H9 (cell line): Measurements from ENCODE around the gene TCERG1L. TPM values are rescaled to one million over a fixed set of nuclear protein-coding genes. Genes with fewer than 3 reads are reported as not detected.

ENCODE experiments used
- DNase-seq: peaks from one replicate; pipeline ENCODE4 v3.0.0-alpha.2; 2017
- H2AFZ ChIP-seq: one replicate; pipeline ENCODE4 v1.6.1; 2013; ENCODE audit warnings: mild to moderate bottlenecking, low read length, control low read depth, moderate library complexity
- H2AK5ac ChIP-seq: 2 replicates; pipeline ENCODE4 v1.6.1; 2013; ENCODE audit warnings: low read length, control low read depth, mixed read lengths; ENCODE audit not compliant: insufficient read length
- H2BK120ac ChIP-seq: one replicate; pipeline ENCODE4 v1.6.1; 2013; ENCODE audit warnings: low read depth, mild to moderate bottlenecking, low read length, control low read depth, inconsistent platforms; ENCODE audit not compliant: poor library complexity, severe bottlenecking
- H2BK12ac ChIP-seq: 2 replicates; pipeline ENCODE4 v1.6.1; 2013; ENCODE audit warnings: low read length, control low read depth, mixed read lengths, low read depth; ENCODE audit not compliant: insufficient read length
- H2BK15ac ChIP-seq: 2 replicates; pipeline ENCODE4 v1.6.1; 2013; ENCODE audit warnings: low read depth, low read length, control low read depth
- H2BK20ac ChIP-seq: one replicate; pipeline ENCODE4 v1.6.1; 2013; ENCODE audit warnings: low read depth, mild to moderate bottlenecking, low read length, control low read depth, inconsistent platforms; ENCODE audit not compliant: poor library complexity, severe bottlenecking
- H2BK5ac ChIP-seq: 2 replicates; pipeline ENCODE4 v1.6.1; 2013; ENCODE audit warnings: low read length, control low read depth, mixed read lengths; ENCODE audit not compliant: insufficient read length
- H3K14ac ChIP-seq: 2 replicates; pipeline ENCODE4 v1.6.1; 2013; ENCODE audit warnings: low read length, control low read depth; ENCODE audit not compliant: insufficient read depth
- H3K18ac ChIP-seq: 2 replicates; pipeline ENCODE4 v1.6.1; 2013; ENCODE audit warnings: low read depth, mild to moderate bottlenecking, mixed read lengths, low read length, control low read depth; ENCODE audit not compliant: insufficient read length
- H3K23ac ChIP-seq: 2 replicates; pipeline ENCODE4 v1.6.1; 2013; ENCODE audit warnings: low read length, control low read depth, mixed read lengths, low read depth; ENCODE audit not compliant: insufficient read length
- H3K23me2 ChIP-seq: 2 replicates; pipeline ENCODE4 v1.6.1; 2013; ENCODE audit warnings: low read depth, mild to moderate bottlenecking, mixed read lengths, low read length, control low read depth; ENCODE audit not compliant: insufficient read length, poor library complexity, severe bottlenecking
- H3K27ac ChIP-seq: 2 replicates; pipeline ENCODE4 v1.5.1; 2013; ENCODE audit warnings: low read length, control low read depth, mixed read lengths, low read depth; ENCODE audit not compliant: insufficient read length
- H3K27me3 ChIP-seq: 2 replicates; pipeline ENCODE4 v1.6.1; 2013; ENCODE audit warnings: low read length, control low read depth, inconsistent platforms; ENCODE audit not compliant: insufficient read depth
- H3K4ac ChIP-seq: 2 replicates; pipeline ENCODE4 v1.6.1; 2013; ENCODE audit warnings: low read depth, mild to moderate bottlenecking, control low read depth, inconsistent platforms, low read length, moderate library complexity
- H3K4me1 ChIP-seq: 2 replicates; pipeline ENCODE4 v1.6.1; 2013; ENCODE audit warnings: low read length, control low read depth, inconsistent platforms; ENCODE audit not compliant: insufficient read depth
- H3K4me2 ChIP-seq: 2 replicates; pipeline ENCODE4 v1.6.1; 2013; ENCODE audit warnings: low read length, control low read depth, mixed read lengths; ENCODE audit not compliant: insufficient read length, insufficient read depth
- H3K56ac ChIP-seq: 2 replicates; pipeline ENCODE4 v1.6.1; 2013; ENCODE audit warnings: low read depth, mild to moderate bottlenecking, mixed read lengths, low read length, control low read depth; ENCODE audit not compliant: insufficient read length
- H3K79me1 ChIP-seq: 2 replicates; pipeline ENCODE4 v1.6.1; 2013; ENCODE audit warnings: low read depth, mild to moderate bottlenecking, moderate library complexity, low read length, control low read depth, inconsistent platforms; ENCODE audit not compliant: insufficient read depth, poor library complexity, severe bottlenecking
- H3K79me2 ChIP-seq: 2 replicates; pipeline ENCODE4 v1.6.1; 2013; ENCODE audit warnings: low read length, control low read depth, inconsistent platforms; ENCODE audit not compliant: insufficient read depth
- H3K9ac ChIP-seq: 2 replicates; pipeline ENCODE4 v1.6.1; 2013; ENCODE audit warnings: low read length, control low read depth, mixed read lengths; ENCODE audit not compliant: insufficient read length; ENCODE audit errors: extremely low read depth
- H3K9me3 ChIP-seq: one replicate; pipeline ENCODE4 v1.6.1; 2013; ENCODE audit warnings: low read depth, low read length, inconsistent platforms; ENCODE audit not compliant: control insufficient read depth
- H3T11ph ChIP-seq: one replicate; pipeline ENCODE4 v1.6.1; 2013; ENCODE audit warnings: mild to moderate bottlenecking, low read length, control low read depth, inconsistent platforms
- H4K20me1 ChIP-seq: one replicate; pipeline ENCODE4 v1.6.1; 2013; ENCODE audit not compliant: control insufficient read depth, insufficient read length, insufficient read depth
- H4K5ac ChIP-seq: 2 replicates; pipeline ENCODE4 v1.6.1; 2013; ENCODE audit warnings: low read depth, mild to moderate bottlenecking, mixed read lengths, low read length, control low read depth; ENCODE audit not compliant: insufficient read length
- H4K8ac ChIP-seq: replicated peaks from 2 replicates; pipeline ENCODE4 v1.6.1; 2013; ENCODE audit warnings: low read length, control low read depth, mixed read lengths, low read depth; ENCODE audit not compliant: insufficient read length
- H4K91ac ChIP-seq: 2 replicates; pipeline ENCODE4 v1.6.1; 2013; ENCODE audit warnings: low read depth, mild to moderate bottlenecking, moderate library complexity, mixed read lengths, low read length, control low read depth; ENCODE audit not compliant: insufficient read length
- H3K27ac Mint-ChIP-seq, 3 experiments: 2 replicates in 2 of 3; 3 replicates in 1 of 3; pipeline ENCODE4 v1.8.0; 2020 to 2021; ENCODE audit warnings: mixed read lengths in 3 of 3, mild to moderate bottlenecking in 1 of 3, moderate library complexity in 1 of 3
- H3K27me3 Mint-ChIP-seq: 2 replicates; pipeline ENCODE4 v1.8.0; 2021; ENCODE audit warnings: low read depth, mild to moderate bottlenecking, moderate library complexity, mixed read lengths
- H3K36me3 Mint-ChIP-seq, 3 experiments: 2 replicates in 2 of 3; 3 replicates in 1 of 3; pipeline ENCODE4 v1.8.0; 2020 to 2021; ENCODE audit warnings: low read depth in 3 of 3, mixed read lengths in 3 of 3; ENCODE audit not compliant: insufficient read depth in 1 of 3
- H3K4me1 Mint-ChIP-seq, 2 experiments: 2 replicates each; pipeline ENCODE4 v1.8.0; 2020; ENCODE audit warnings: mixed read lengths in 2 of 2
- H3K4me3 Mint-ChIP-seq, 2 experiments: 2 replicates in 1 of 2; 3 replicates in 1 of 2; pipeline ENCODE4 v1.8.0; 2020 to 2021; ENCODE audit warnings: mild to moderate bottlenecking in 2 of 2, mixed read lengths in 2 of 2, moderate library complexity in 1 of 2
- H3K9me3 Mint-ChIP-seq, 2 experiments: 2 replicates in 1 of 2; 3 replicates in 1 of 2; pipeline ENCODE4 v1.8.0; 2020; ENCODE audit warnings: mild to moderate bottlenecking in 2 of 2, mixed read lengths in 2 of 2, moderate library complexity in 1 of 2
- CTCF ChIP-seq: fragments of 200-600 bp; sonication (generic); conservative IDR thresholded peaks from 3 replicates; pipeline ENCODE4 v1.8.0; 2021; ENCODE audit warnings: antibody characterized with exemption, mild to moderate bottlenecking
- WGBS: extraction: QIAGEN DNeasy Blood & Tissue Kit; methylation state at CpG from one replicate; pipeline ENCODE4 v1.1.7; 2013; ENCODE audit warnings: missing lambda C conversion rate, low lambda C conversion rate, mixed read lengths; ENCODE audit not compliant: insufficient read length; ENCODE audit errors: extremely low coverage; 5-methylcytosine and 5-hydroxymethylcytosine counted together
- total RNA-seq: library from RNA; stranded (reverse); gene quantifications from 2 replicates; pipeline ENCODE4 v1.2.1, GENCODE V29; 2021

TCERG1L gene
- total RNA-seq, 1 experiment from 2014 or later = 3.3 TPM

DNA sequence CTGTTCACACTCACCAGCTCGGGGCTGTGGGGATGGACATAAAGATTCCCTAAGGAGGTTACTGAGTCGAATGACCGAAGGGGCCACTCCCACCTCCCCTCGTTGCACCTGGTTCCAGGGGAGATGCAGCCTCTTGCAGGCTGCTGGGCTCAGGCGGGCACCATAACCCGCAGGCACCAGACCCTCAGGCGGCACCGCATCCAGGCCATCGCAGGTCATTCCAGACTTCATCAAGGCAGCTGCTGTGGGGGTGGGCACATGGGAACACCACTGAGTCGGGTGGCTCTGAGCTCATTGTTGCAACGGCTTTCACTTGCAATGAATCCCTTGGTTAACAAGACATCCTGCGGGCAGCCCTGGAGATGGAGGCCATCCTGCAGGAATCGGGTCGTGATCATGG is 221.7 kb downstream of the TCERG1L start:
- Histone ChIP-seq H4K20me1 (no peaks in the 10 kb centered on the region), H3K27me3 (no peaks in the 10 kb centered on the region), H2AK5ac (no peak overlapping the region), H4K5ac (no peak overlapping the region), H2BK15ac (no peak overlapping the region), H4K8ac (no peak overlapping the region), H3K79me1 (no peaks in the 10 kb centered on the region), H3K14ac (no peak overlapping the region), H2AFZ (no peak overlapping the region), H3K4ac (no peak overlapping the region), H3K23ac (no peak overlapping the region), H3K27ac (no peak overlapping the region), H3K9me3 (no peaks in the 10 kb centered on the region), H3T11ph (no peak overlapping the region), H3K23me2 (no peaks in the 10 kb centered on the region), H3K56ac (no peak overlapping the region), H2BK20ac (no peak overlapping the region), H3K9ac (no peak overlapping the region), H3K79me2 (no peaks in the 10 kb centered on the region), H3K18ac (no peak overlapping the region), H4K91ac (no peak overlapping the region), H3K4me2 (no peak overlapping the region), H2BK12ac (no peak overlapping the region), H2BK5ac (no peak overlapping the region), H2BK120ac (no peak overlapping the region), H3K4me1 (peaks cover 7% of the 10 kb centered on the region; the same call in 1 of the 2 replicates)
- Mint-ChIP-seq H3K27ac (no peak overlapping the region), H3K4me1 (peaks cover 26 to 29% of the 10 kb centered on the region in 2 experiments), H3K9me3 (peaks cover 0 to 2% of the 10 kb centered on the region in 2 experiments; a peak in 2 of 5 replicates), H3K4me3 (no peak overlapping the region), H3K27me3 (peaks cover 4% of the 10 kb centered on the region; the same call in 1 of the 2 replicates), H3K36me3 (no peaks in the 10 kb centered on the region)
- WGBS = no CpG with 5 or more reads among the region's 14 CpGs
- no peak for TF ChIP-seq CTCF
- DNase-seq = no peak
